GM18858 (cell line): ENCODE data around the gene GARIN3.
"Not testable (repeated sequence)": the region's sequence is repeated elsewhere in the genome, so short reads cannot be mapped to it uniquely, and the experiment has no call there.

Experiments used
- ATAC-seq: cut with Tn5 transposase; IDR thresholded peaks from one replicate; pipeline ENCODE4 v1.9.1; 2021; ENCODE audit not compliant: unreplicated experiment

The GARIN3 gene

DNA sequence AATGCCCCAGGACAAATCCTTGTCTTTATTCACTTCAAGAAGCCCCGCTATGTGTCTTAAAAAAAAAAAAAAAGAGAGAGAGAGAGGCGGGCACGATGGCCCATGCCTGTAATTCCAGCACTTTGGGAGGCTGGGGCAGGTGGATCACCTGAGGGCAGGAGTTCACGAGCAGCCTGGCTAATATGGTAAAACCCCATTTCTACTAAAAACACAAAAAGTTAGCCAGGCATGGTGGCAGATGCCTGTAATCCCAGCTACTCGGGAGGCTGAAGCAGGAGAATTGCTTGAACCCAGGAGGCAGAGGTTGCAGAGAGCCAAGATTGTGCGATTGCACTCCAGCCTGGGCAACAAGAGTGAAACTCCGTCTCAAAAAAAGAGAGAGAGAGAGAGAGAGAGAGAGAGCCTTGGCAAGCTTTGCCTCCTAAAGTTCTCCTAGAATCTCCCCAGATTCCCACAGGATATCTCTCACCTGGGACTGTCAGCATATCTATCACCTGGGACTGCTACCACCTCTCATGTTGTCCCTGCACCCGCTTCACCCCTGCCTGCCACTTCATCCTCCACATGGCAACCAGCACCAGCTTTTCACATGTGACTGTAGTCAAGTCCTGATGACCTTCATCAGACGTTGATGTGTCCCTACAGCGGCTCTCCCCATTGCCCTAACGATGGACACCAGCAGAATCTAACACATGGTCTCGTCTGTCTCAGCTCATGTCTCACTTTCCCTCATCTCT, 20.4 kb upstream of the GARIN3 start:
- ATAC-seq = no peak

GRCh38 chr5:157185122-157185521, 19.1 kb upstream of the GARIN3 start:
- ATAC-seq = not testable (repeated sequence)

- ATAC-seq = no peak
Observed at GRCh38 chr5:157184117-157184670, 18.1 kb upstream of the GARIN3 start.

DNA sequence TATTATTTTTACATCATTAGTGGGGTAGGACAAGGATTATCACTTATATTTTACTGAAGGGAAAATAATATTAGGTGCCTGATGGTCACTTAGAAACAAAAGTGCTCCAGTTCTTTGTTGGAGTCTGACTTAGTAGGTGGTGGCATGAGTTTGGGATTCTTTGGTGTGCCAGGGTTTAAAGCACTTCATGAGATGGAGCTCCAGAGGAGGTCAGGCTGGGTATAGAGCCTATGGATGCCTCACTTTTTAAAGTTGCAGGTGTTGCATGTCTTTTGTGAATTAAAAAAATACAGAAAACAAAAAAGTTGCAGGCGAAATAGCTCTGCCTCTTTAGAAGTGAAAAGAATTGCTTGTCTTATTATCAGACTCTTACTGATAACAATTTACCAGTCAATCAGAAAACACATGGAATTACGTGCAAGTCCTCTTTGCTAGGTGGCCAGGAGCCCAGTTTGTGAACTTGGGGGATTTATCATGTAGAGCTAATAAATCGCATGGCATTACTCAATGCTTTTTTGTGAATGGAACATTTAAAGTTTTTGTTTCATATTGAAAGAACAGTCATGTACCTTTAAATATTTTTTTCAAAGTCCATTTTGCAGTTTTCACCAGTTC, 16.2 kb upstream of the GARIN3 start:
- ATAC-seq = no peak

DNA sequence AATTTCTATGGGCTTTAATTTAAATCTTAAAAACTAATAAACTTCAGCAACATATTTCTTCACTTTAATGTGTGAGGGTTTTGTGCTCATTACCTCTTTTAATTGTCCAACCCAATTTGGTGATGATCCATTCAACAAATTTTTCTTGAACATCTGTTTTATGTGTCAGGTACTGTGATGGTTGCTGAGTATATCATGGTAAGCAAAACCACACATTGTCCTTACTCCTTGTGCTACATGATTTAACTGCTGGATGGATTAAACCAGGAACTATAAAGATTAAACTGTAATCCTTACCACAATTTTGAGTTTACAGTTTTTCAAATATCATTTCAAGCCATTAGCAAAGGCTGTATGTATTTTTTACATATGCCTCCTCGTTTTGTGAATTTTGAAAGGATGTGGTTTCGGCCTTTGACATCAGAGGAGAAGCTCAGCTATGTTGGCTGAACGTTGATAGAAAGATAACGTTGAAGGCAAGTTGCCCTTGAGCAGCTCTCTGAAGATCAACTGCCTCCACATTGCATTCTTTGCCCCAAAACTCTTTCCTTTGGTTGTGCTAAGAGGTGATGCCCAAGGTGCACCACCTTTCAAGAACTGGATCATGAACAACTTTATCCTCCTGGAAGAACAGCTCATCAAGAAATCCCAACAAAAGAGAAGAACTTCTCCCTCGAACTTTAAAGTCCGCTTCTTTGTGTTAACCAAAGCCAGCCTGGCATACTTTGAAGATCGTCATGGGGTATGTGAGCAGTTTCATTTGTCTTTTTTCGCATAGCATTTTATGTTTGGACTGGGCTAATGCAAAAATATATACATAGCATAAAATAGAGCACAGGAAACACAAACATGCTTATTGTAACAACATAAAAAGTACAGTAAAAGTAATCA, 14.6 kb upstream of the GARIN3 start, which contains the start of gene ITK:
Gene ITK (plus strand): TSS at position 467 of the 891 bp plus-strand sequence. CDS start 138 bp downstream, at position 605.
- ATAC-seq = no peak

GRCh38 chr5:157178966-157179365, 12.9 kb upstream of the GARIN3 start:
- no peak for ATAC-seq

DNA sequence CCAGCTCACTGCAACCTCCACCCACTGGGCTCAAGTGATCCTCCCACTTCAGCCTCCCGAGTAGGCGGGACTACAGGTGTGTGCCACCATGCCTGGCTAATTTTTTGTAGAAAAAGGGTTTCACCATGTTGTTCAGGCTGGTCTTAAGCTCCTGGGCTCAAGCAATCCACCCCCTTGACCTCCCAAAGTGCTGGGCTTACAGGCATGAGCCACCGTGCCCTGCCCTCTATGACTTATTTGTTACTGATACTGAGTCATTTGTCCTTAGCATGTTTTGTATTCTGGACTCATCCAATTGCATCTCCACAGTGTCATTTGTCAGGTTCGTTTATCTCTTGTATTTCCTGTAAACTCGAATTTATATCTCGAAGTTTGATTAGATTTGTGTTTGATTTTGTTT, 11.9 kb upstream of the GARIN3 start:
- ATAC-seq = no peak

GRCh38 chr5:157175071-157175612, 9.1 kb upstream of the GARIN3 start:
- no peak for ATAC-seq

- peak; percentile 99 for ATAC-seq
Observed at GRCh38 chr5:157172403-157172802, 6.3 kb upstream of the GARIN3 start.

DNA sequence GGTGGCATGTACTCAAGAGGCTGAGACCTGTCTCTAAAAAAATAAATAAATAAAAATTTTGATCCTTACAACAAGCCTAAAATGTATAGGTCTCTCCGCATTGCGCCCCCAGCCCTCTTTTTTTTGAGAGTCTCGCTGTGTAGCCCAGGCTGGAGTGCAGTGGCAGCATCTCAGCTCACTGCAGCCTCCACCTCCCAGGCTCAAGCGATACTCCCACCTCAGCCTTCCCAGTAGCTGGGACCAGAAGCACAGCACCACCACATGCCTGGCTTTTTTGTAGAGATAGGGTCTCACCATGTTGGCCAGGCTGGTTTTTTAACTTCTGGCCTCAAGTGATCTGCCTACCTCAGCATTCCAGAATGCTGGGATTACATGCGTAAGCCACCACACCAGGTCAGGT, 2.2 kb upstream of the GARIN3 start:
- ATAC-seq = no peak

GRCh38 chr5:157167214-157167621, 1.2 kb upstream of the GARIN3 start:
- no peak for ATAC-seq

DNA sequence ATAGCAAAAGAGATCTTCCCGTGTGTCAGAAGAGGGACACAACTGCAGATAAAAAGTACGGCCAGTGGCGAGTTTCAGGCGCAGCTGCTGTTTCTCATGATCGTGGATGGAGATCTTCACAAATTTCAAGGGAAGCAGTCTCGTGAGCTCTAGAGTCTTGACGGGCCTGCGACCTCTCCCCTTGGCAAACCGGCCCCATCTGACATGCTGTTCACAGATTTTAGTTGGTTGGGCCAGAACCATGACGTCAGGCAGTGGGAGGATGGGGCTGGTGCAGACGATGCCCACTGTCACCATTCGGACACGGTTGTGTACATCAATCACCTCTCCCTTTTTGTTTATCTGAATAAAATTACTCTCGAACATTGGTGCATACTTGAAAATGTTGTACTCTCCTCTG, 396 bp downstream of the GARIN3 start:
- ATAC-seq = no peak

GRCh38 chr5:157165261-157165660, 803 bp downstream of the GARIN3 start:
- no peak for ATAC-seq

DNA sequence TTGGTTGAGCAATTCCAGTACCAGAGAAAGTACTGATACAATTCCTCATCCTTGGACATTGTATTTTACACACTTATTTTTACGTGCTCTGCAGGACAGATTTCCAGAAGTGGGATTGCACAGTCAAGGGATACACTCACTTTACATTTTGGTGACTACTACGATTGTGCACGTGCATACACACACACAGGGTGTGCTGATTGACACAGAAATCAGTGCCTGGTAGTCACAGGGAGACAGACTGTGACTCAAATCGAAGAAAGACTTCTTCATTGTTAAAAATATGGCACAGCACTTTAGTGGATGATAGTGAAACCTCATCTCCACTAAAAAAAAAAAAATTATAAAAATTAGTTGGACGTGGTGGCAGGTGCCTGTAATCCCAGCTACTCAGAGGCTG, 1.5 kb downstream of the GARIN3 start:
- ATAC-seq = no peak

DNA sequence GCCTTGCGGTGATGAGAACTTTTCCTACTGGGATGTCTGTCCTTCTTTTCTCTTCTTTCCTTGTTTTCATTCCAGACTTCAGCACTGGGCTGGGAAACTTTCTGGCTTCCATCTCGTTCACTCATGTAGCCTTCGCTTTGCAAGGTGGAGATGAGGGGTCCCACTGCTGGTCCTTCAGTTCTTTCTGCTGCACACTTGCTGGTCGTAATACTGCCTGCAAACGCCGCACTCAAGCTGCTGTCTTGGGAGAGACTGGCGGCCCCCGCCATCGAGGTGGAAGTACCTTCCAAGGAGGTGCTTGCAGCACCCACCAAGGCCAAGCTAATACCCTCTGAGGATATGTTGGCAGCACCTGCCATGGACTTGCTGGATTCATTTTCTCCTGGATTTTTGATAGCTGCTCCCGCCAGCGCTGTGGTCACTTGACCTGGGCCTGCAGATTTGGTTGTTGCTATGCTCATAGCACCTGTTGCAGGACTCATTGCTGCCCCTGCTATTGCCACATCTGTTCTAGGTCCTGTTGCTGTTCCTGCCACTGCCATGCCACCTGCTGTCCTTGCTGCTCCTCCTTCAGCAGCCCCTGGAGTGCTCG, 3.0 kb downstream of the GARIN3 start:
- ATAC-seq = no peak

DNA sequence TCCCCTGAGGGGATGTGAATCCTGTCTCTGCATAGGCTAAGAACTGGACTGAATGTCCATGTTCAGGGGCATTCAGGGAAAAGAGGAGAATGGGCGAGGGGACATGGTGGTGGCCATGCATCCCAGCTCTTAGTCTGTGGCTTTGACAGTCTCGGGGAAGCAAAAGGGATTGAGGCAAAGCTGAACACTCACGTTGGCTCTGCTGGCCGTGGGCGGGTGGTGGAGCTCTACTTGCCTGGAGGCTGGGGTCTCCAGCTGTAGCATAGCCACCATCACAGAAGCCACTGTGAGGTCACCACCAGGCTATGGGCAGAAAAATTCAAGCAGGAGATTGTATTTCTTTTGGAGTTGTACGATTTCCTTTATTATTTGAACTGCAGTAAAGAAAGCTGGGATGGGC, 4.1 kb downstream of the GARIN3 start:
- no peak for ATAC-seq

DNA sequence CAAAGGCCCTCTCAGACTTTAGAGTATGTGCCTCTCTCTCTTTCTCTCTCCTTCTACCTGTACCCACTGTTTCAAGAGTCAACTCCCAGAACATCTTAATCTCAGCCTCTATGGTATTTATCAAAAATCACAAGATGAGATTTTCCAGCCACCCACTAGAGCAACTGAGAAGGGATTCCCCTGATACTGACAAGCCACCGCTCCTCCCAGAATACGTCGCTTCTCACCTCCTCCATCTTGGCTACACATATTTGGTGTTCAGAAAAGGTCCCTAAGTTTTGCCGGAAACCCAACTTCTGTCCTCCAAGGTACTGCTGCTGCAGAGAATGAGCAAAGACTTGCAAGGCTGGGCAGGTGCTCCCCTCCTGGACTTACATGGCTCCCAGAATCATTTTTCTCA, 6.1 kb downstream of the GARIN3 start:
- ATAC-seq = no peak

GRCh38 chr5:157159209-157159751, 6.8 kb downstream of the GARIN3 start:
- ATAC-seq = no peak

DNA sequence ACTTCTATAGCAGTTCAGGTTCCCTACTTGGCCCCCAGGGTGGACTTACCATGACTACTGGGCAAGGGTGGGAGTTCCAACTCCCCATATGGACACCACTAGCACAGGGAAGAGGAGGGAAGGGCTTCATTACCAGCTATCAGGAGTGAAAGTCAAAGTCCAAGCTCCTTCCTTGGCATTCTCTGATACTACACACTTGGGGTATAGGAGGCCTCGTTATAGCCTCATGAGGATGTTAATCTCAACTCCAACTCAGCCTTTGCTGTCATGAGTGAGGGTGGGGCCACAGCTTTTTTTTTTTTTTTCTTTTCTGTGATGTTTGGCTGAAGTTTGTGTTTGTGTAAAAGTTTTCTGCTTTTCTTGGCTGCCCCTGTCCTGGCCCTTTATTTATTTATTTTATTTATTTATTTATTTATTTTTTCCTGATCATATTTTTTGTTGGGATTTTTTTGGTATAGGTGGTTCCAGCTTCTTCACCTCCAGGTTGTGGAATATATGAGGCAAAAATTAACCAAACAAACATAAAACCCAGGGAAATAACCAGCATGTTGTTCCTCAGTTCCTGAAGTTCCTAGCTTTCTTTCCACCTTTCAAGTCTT, 8.7 kb downstream of the GARIN3 start:
- ATAC-seq = no peak

DNA sequence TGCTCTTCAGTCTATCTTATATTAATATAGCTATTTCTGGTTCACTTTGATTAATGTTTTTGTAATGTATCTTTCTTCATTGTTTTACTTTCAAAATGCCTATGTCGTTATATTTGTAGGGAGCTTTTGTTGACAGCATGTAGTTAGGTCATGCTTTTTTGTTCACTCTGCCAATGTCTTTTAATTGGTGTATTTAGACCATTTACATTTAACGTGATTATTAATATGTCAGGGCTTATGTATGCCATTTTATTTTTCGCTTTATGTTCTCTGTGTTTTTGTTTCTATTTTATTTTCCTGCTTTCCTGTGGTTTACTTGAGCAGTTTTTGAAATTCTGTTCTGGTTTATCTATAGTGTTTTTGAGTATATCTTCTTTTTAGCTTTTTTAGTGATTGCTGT, 10.8 kb downstream of the GARIN3 start:
- no peak for ATAC-seq
